HCT116 (cell line): ENCODE measurements around the gene UNC5C. TPM values are rescaled to one million over a fixed set of nuclear protein-coding genes. Genes with fewer than 3 reads are reported as not detected.

Experiments
- ATAC-seq: fragments of 200-7000 bp; cut with Tn5 transposase; 2 replicates; pipeline ENCODE4 v1.9.1; 2020; ENCODE audit warnings: mild to moderate bottlenecking, moderate library complexity
- BruUV-seq: library from RNA; stranded (reverse); fragments of 400-500 nt; replicated peaks from 2 replicates; lab custom pipeline; 2021; lab: Mats Ljungman, UMichigan
- CTCF ChIA-PET: fragments of 300-600 bp; sonication (Branson Sonifier 250); formaldehyde crosslinking; loops from one replicate; lab custom pipeline; 2021; ENCODE audit warnings: antibody characterized with exemption; lab: Charles Lee
- POLR2A ChIA-PET: fragments of 300-600, 350-600 bp; sonication (Branson Sonifier 250); formaldehyde crosslinking; loops from one replicate; lab custom pipeline; 2021; ENCODE audit warnings: antibody characterized with exemption; lab: Charles Lee
- RAD21 ChIA-PET, 2 experiments: fragments of 300-600 bp; sonication (Branson Sonifier 250); formaldehyde crosslinking; loops; one replicate each; lab custom pipeline; 2023; ENCODE audit warnings: low total read pairs in 2 of 2; ENCODE audit not compliant: uncharacterized antibody in 2 of 2, unreplicated experiment in 2 of 2, low non-redundant PET in 1 of 2; lab: Charles Lee
- DNase-seq: peaks from one replicate; pipeline ENCODE4 v3.0.0-alpha.2; 2010; ENCODE audit warnings: low read depth, low spot score
- H2AFZ ChIP-seq: fragments of 200-600 bp; shearing (Covaris generic), sonication (generic); 2 replicates; pipeline ENCODE4 v1.6.1; 2017; ENCODE audit warnings: low read depth, mixed run types, mixed read lengths, antibody characterized with exemption, low read length; ENCODE audit not compliant: poor library complexity, severe bottlenecking
- H3K27ac ChIP-seq: 2 replicates; pipeline ENCODE4 v1.5.1; 2012; ENCODE audit warnings: low read depth, low read length
- H3K27me3 ChIP-seq: fragments of 200-600 bp; sonication (generic); 2 replicates; pipeline ENCODE4 v1.6.1; 2016; ENCODE audit warnings: mixed run types, low read length, mixed read lengths; ENCODE audit not compliant: insufficient read depth
- H3K36me3 ChIP-seq, 2 experiments: fragments of 200-500 bp in 1 of 2; fragments of 200-600 bp in 1 of 2; sonication (Bioruptor generic) in 1 of 2; sonication (generic) in 1 of 2; 2 replicates each; pipeline versions ENCODE4 v1.5.1 to v1.6.1; 2014 to 2016; ENCODE audit warnings: low read length in 2 of 2, inconsistent platforms in 1 of 2, mixed read lengths in 1 of 2, mixed run types in 1 of 2; ENCODE audit not compliant: insufficient read depth in 2 of 2, control insufficient read depth in 1 of 2
- H3K4me1 ChIP-seq, 2 experiments: fragments of 200-600 bp in 1 of 2; sonication (generic) in 1 of 2; 2 replicates each; pipeline versions ENCODE4 v1.5.1 to v1.6.1; 2012 to 2017; ENCODE audit warnings: low read length in 2 of 2, inconsistent platforms in 1 of 2, mild to moderate bottlenecking in 1 of 2, mixed read lengths in 1 of 2, mixed run types in 1 of 2, moderate library complexity in 1 of 2; ENCODE audit not compliant: insufficient read depth in 2 of 2, control insufficient read depth in 1 of 2
- H3K4me2 ChIP-seq: fragments of 200-600 bp; sonication (generic); 2 replicates; pipeline ENCODE4 v1.6.1; 2017; ENCODE audit warnings: mixed run types, low read length, mixed read lengths
- H3K4me3 ChIP-seq, 2 experiments: fragments of 200-600 bp in 1 of 2; sonication (generic) in 1 of 2; replicated peaks in 1 of 2; 2 replicates each; pipeline ENCODE4 v1.5.1; 2011 to 2016; ENCODE audit warnings: low read length in 2 of 2, control low read depth in 1 of 2, low read depth in 1 of 2, mild to moderate bottlenecking in 1 of 2, mixed read lengths in 1 of 2, mixed run types in 1 of 2
- H3K79me2 ChIP-seq: fragments of 200-600 bp; sonication (generic); 2 replicates; pipeline ENCODE4 v1.6.1; 2017; ENCODE audit warnings: mild to moderate bottlenecking, mixed run types, low read length, moderate library complexity, mixed read lengths; ENCODE audit not compliant: insufficient read depth
- H3K9ac ChIP-seq: fragments of 200-600 bp; sonication (generic); 2 replicates; pipeline ENCODE4 v1.6.1; 2016; ENCODE audit warnings: low read length, mixed read lengths
- H3K9me2 ChIP-seq: fragments of 200-600 bp; sonication (generic), shearing (Covaris generic); 2 replicates; pipeline ENCODE4 v1.6.1; 2017; ENCODE audit warnings: mixed run types, mild to moderate bottlenecking, moderate library complexity; ENCODE audit not compliant: insufficient read depth
- H3K9me3 ChIP-seq, 2 experiments: fragments of 200-500 bp in 1 of 2; fragments of 200-600 bp in 1 of 2; sonication (Bioruptor generic) in 1 of 2; sonication (generic) in 1 of 2; 2 replicates each; pipeline ENCODE4 v1.6.1; 2014 to 2017; ENCODE audit warnings: low read length in 2 of 2, mixed read lengths in 2 of 2, inconsistent platforms in 1 of 2, low read depth in 1 of 2, mild to moderate bottlenecking in 1 of 2, mixed run types in 1 of 2, moderate library complexity in 1 of 2; ENCODE audit not compliant: control insufficient read depth in 1 of 2, insufficient read depth in 1 of 2
- H4K20me1 ChIP-seq: fragments of 200-600 bp; sonication (generic), shearing (Covaris generic); 2 replicates; pipeline ENCODE4 v1.6.1; 2017; ENCODE audit warnings: mixed run types, mild to moderate bottlenecking, moderate library complexity; ENCODE audit not compliant: insufficient read depth
- CBX3 ChIP-seq: IDR thresholded peaks from 2 replicates; pipeline ENCODE4 v1.6.1; 2012; ENCODE audit warnings: low read depth
- ELF1 ChIP-seq: IDR thresholded peaks from 2 replicates; pipeline ENCODE4 v1.6.1; 2012; ENCODE audit warnings: low read depth, borderline replicate concordance
- EZH2 ChIP-seq: fragments of 200-600 bp; sonication (generic); IDR thresholded peaks from 2 replicates; pipeline ENCODE4 v1.6.1; 2017; ENCODE audit warnings: antibody characterized with exemption, mixed run types
- FOSL1 ChIP-seq: IDR thresholded peaks from 2 replicates; pipeline ENCODE4 v1.6.1; 2012; ENCODE audit warnings: low read depth
- JUND ChIP-seq: IDR thresholded peaks from 2 replicates; pipeline ENCODE4 v1.6.1; 2012
- POLR2AphosphoS5 ChIP-seq: IDR thresholded peaks from 2 replicates; pipeline ENCODE4 v1.6.1; 2011; ENCODE audit warnings: mild to moderate bottlenecking, low read depth, low read length, moderate library complexity
- SIN3A ChIP-seq: IDR thresholded peaks from 2 replicates; pipeline ENCODE4 v1.6.1; 2012; ENCODE audit warnings: low read depth
- SRF ChIP-seq: IDR thresholded peaks from 2 replicates; pipeline ENCODE4 v1.6.1; 2012; ENCODE audit warnings: low read depth
- TCF7L2 ChIP-seq: IDR thresholded peaks from 2 replicates; pipeline ENCODE4 v1.7.0; 2011; ENCODE audit warnings: borderline replicate concordance, inconsistent platforms; ENCODE audit not compliant: insufficient read depth, insufficient read length; ENCODE audit errors: extremely low read depth
- YY1 ChIP-seq: IDR thresholded peaks from 2 replicates; pipeline ENCODE4 v1.6.1; 2011; ENCODE audit warnings: low read length, low read depth, moderate library complexity, mild to moderate bottlenecking; ENCODE audit not compliant: insufficient replicate concordance; ENCODE audit errors: extremely low read depth
- ZFX ChIP-seq: fragments of 450-650 bp; IDR thresholded peaks from 2 replicates; pipeline ENCODE4 v1.6.1; 2017
- ZNF274 ChIP-seq: fragments of 200-500 bp; sonication (Bioruptor generic); IDR thresholded peaks from 2 replicates; pipeline ENCODE4 v1.6.1; 2014; ENCODE audit warnings: mild to moderate bottlenecking, low read depth, low read length, inconsistent platforms
- intact Hi-C: fragments of 100-400 bp; cut with micrococcal nuclease; formaldehyde crosslinking; loops from 2 replicates; pipeline ENCODE4 v1.10.0; 2022
- total RNA-seq: library from RNA; stranded (reverse); gene quantifications from one replicate; pipeline ENCODE4 v1.2.1, GENCODE V29; 2021; ENCODE audit not compliant: unreplicated experiment
- TF ChIP-seq, protein P1 (sequence below): IDR thresholded peaks from 2 replicates; pipeline ENCODE4 v1.6.1; 2011; ENCODE audit warnings: mild to moderate bottlenecking, low read length, moderate library complexity; ENCODE audit not compliant: insufficient replicate concordance; ENCODE audit errors: extremely low read depth

UNC5C gene
- total RNA-seq, 1 experiment from 2014 or later = not detected

DNA sequence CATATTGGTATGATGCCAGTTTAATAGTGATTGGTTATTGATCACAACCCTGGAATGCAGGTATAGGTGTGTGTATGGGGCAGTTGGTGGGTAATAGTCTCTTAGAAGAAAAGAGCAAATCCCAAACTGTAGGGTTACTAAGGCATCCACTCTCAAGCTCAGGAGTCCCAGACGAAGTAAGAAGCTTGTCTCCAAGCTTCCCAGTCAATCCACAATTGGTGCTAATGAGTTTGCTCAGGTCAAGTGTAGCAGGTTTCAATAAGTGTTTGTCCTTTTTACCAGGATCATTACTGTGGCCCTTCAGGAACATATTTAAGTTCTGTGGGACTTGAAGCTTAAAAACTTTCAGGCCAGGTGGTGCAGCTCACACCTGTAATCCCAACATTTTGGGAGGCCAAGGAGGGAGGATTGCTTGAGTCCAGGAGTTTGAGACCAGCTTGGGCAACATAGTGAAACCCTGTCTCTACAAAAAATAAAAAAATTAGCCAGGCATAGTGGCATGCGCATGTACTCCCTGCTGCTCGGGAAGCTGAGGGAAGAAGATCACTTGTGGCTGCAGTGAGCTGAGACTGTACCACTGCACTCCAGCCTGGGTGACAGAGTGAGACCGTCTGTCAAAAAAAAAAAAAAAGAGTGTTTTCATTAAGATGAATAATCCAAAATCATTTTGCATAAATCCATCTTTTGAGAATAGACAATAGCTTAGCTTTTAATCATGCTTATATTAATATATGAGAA lies 166.8 kb downstream of the UNC5C start:
- no peak overlapping the region for H3K9ac ChIP-seq
- no peaks in the 10 kb centered on the region for H3K4me1 ChIP-seq
- no peak for TF ChIP-seq CBX3
- TF ChIP-seq EZH2 = no peak
- TF ChIP-seq JUND = no peak
- no peak for TF ChIP-seq SRF
- TF ChIP-seq, protein P1, sequence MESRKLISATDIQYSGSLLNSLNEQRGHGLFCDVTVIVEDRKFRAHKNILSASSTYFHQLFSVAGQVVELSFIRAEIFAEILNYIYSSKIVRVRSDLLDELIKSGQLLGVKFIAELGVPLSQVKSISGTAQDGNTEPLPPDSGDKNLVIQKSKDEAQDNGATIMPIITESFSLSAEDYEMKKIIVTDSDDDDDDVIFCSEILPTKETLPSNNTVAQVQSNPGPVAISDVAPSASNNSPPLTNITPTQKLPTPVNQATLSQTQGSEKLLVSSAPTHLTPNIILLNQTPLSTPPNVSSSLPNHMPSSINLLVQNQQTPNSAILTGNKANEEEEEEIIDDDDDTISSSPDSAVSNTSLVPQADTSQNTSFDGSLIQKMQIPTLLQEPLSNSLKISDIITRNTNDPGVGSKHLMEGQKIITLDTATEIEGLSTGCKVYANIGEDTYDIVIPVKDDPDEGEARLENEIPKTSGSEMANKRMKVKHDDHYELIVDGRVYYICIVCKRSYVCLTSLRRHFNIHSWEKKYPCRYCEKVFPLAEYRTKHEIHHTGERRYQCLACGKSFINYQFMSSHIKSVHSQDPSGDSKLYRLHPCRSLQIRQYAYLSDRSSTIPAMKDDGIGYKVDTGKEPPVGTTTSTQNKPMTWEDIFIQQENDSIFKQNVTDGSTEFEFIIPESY = no peak
- no peak for TF ChIP-seq POLR2AphosphoS5
- no peak for TF ChIP-seq FOSL1
- no peak for TF ChIP-seq YY1
- no peak for TF ChIP-seq ZFX
- TF ChIP-seq ELF1 = no peak
- TF ChIP-seq ZNF274 = no peak
- no peak for TF ChIP-seq SIN3A
- TF ChIP-seq TCF7L2 = no peak
- POLR2A ChIA-PET = no interaction called here
- no peak overlapping the region for H3K27ac ChIP-seq
- CTCF ChIA-PET = no interaction called here
- no peaks in the 10 kb centered on the region for H3K27me3 ChIP-seq
- RAD21 ChIA-PET = no interaction called here
- no peaks in the 10 kb centered on the region for H4K20me1 ChIP-seq
- intact Hi-C loops = no loop called here
- H2AFZ ChIP-seq = no peak overlapping the region
- no peak overlapping the region for H3K4me2 ChIP-seq
- no peaks in the 10 kb centered on the region for H3K9me2 ChIP-seq
- H3K9me3 ChIP-seq = no peaks in the 10 kb centered on the region
- no peak overlapping the region for H3K4me3 ChIP-seq
- no TSS peak for BruUV-seq
- H3K79me2 ChIP-seq = no peaks in the 10 kb centered on the region
- no peak for ATAC-seq
- no peaks in the 10 kb centered on the region for H3K36me3 ChIP-seq
- DNase-seq = no peak
